Jurkat, Clone E6-1 (cell line): ENCODE measurements around the gene SH3PXD2B. TPM values are rescaled to one million over a fixed set of nuclear protein-coding genes. Genes with fewer than 3 reads are reported as not detected.

Experiments used
- DNase-seq: peaks from one replicate; pipeline ENCODE4 v3.0.0-alpha.2; 2011; ENCODE audit warnings: low read depth, low spot score
- H3K4me3 ChIP-seq: 2 replicates; pipeline ENCODE4 v1.5.1; 2011; ENCODE audit warnings: mild to moderate bottlenecking, low read length, control low read depth, moderate library complexity
- polyA plus RNA-seq: library from polyadenylated mRNA; unstranded; fragments of >200 nt; gene quantifications from one replicate; pipeline ENCODE4 v1.2.1, GENCODE V29; 2012; ENCODE audit warnings: missing spikeins; ENCODE audit not compliant: insufficient read length, insufficient read depth

Gene SH3PXD2B
- polyA plus RNA-seq = 8.0 TPM

DNA sequence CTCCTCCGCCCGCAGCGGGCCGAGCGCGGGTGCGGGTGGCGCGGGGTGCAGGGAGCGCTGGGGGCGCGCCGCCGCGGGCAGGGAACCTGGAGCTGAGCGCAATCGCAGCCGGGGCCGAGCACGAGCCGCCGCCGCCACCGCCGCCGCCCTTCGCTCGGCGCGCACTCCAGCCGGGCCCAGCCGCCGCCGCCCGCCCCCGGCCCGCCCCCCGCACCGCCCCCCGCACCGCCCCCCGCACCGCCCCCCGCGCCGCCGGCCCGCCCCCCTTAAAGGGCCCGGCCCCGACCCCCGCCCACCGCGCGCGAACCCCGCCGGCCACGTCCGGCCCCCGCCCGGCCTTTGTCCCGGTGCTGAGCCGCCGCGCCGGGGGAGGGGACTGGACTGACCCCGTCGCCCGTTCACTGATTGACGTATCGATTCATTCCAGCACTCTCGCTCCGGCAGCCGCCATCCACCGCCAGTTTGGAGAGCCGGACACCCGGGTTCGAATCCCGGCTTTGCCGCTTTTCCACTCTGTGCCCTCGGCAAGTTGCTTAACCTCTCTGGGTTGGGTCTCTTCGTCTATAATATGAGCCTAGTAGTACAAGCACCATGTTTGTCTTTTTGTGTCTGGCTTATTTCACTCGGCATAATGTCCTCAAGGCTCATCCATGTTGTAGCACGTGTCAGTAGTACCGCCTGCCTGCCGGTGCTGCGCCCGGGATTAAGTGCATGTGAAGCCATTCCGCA lies at the start of gene SH3PXD2B:
Gene SH3PXD2B (minus strand): TSS at position 168 of the 729 bp plus-strand sequence. CDS start 173 bp downstream, outside the sequence.
- no peak for DNase-seq
- H3K4me3 ChIP-seq = peak within 1 kb of the TSS; percentile 58

DNA sequence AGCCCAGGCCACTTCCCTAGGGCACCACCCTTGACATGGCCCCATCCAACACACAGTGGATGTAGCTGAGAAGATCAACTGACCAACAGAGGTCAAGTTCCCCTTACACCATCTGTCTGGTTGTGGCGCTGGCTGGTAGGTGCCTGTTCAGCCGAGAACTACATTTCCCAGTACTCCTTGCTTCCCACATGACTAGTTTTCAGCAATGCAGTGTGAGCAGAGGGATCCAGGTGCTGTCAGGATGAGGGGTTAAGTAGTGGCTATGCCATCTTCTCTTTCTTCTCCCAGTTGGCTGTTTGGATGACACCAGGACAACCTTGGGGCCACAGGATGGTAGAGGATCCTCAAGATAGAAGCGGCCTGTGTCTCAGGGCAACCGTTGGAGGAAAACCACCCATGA lies 48.6 kb upstream of the SH3PXD2B start:
- no peak for DNase-seq

DNA sequence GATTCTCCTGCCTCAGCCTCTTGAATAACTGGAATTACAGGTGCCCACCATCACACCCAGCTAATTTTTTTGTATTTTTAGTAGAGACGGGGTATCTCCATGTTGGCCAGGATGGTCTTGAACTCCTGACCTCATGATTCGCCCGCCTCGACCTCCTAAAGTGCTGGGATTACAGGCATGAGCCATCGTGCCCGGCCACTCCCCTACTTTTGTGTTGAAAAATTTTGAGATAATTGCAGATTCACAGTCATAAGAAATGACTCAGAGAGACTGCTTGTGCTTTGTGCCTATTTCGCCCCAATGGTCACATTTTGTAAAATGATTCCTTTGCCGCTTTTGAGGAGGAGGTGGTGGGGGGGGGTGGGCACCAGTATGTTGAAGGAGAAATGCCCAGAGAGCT lies 48.1 kb upstream of the SH3PXD2B start:
- no peak for DNase-seq
- no peak overlapping the region for H3K4me3 ChIP-seq

More for the DNA sequence above, 48.6 kb upstream of the SH3PXD2B start:
- no peak overlapping the region for H3K4me3 ChIP-seq

DNA sequence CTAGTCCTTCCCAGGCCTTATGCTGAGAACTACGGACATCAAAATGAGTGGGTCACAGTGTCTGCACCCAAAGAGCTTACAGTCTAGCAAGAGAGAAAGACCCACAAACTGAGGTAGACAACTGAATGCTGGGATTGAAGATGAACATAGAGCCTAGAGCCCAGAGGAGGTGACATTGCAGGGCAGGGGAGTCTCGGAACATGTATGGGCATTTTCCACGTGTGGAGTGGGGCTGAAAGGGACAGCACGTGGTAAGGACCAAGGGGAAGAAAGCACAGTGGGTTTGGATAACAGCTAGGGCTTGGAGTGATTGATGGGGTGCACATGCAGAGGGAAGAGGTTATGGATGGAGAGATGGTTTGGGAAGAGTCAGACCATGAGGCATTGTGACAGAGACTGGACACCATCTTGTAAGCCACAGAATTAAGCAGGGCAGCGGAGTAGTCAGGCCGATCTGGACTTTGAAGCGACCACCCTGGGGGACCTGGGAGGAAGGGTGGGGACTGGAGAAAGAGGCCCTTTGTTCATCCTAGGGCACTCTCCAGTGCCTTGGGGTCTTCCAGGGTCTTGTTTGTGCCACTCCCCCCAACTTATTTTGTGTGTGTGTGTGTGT lies 47.5 kb upstream of the SH3PXD2B start:
- H3K4me3 ChIP-seq = no peak overlapping the region
- DNase-seq = no peak

DNA sequence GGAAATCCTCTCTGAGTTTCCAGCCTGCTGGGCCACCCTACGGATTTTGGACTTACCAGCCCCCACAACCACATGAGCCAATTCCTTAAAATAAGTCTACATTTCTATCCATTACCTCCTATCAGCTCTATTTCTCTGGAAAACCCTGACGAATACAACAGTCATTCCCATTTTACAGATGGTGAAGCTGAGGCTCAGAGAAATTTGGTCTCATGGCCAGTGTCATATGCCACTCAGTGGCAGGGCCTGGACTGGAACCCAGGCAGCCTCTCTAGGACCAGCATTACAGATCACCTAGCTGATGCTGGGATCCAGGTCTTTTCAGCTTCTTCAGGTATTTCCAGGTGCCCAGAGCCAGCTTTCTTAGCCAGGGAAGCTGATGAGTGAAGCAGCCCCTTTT lies 45.0 kb upstream of the SH3PXD2B start:
- H3K4me3 ChIP-seq = no peak overlapping the region
- DNase-seq = no peak

DNA sequence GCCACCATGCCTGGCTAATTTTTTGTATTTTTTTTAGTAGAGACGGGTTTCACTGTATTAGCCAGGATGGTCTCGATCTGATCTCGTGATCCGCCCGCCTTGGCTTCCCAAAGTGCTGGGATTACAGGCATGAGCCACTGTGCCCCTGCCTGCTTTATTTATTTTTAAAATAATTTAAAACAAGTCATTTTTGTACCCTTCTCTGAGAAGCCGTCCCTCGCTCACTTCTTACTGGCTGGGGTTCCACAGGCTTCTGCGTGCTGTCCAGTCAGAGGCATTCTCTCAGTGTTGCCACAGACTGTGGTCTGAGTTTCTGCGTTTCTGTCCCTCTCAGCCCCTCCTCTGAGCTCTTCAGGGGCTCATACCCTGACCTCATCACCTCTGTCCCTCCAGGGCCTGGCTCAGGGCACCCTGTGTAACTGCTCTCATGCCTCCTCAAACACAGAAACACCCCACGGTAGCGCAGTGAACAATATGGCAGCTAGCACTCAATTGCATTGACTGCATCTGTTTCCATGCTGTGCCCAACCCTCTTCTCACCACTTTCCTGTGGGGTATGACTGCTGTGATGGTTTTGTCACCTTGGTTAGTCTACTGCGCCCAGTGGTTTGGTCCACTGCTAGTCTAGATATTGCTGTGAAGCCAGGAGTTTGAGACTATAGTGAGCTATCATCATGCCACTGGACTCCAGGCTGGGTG lies 44.3 kb upstream of the SH3PXD2B start:
- no peak for DNase-seq
- no peak overlapping the region for H3K4me3 ChIP-seq

DNA sequence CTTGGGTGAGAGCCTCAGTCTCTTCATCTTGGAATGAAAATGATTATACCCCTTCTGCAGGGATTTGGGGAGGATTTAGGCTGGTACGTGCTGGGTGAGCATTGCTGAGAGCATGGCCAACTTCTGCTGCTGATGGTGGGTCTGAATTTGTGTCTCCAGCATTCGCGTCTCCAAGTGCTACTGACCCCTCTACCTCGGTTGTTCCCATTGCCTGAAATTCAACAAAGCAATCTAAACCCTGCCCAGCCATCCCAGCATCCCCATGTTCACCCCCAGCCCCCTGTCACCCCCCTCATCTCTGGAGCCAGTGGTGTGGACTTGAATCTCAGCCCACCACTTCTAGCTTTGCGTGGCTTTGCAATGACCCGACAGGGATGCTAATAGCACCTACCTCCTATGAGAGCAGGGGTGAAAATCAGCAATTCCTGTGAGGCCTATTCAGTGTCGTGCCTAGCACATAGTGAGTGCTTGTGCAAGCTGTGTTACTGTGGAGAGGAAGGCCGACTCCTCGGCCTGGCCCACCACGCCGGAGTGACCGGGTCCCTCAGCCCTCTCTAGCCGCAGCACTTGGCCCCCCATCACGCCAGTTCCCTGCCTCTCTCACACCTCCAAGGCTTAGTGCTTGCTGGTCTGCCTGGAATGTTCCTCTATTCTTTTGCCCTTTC lies 43.4 kb upstream of the SH3PXD2B start:
- no peak for DNase-seq
- no peak overlapping the region for H3K4me3 ChIP-seq

DNA sequence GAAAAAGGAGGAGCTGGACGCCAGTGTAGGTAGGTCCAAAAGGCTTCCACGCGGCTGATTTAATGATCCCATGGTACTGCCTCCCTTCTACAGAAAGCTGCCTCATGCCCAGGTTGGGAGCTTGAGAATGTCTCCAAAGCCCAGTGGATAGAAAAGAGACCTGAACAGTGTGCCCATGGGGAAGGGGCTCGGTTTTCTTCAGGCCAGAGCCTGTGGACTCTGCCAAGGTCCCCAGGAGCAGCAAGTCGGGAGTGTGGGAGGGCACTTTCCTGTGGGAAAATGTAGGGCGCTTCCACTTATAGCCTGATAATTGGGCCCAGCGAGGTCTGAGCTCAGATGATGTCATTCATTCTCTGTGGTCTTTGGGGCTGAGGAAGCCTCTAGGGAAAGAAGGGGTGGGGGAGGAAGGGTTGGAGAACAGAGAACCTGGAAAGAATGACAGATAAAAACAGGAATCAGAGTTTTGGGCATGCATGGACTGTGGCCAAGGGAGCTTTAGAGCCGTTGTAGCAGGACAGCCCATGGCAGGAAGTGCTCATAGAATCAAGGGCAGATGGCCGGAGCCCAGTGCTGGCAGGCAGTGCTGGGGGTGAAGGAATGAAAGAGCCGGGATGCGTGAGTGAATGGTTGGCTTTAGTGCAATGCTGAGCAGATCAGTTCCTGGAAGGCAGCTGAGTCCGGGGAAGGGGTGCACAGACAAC lies 42.5 kb upstream of the SH3PXD2B start:
- no peak overlapping the region for H3K4me3 ChIP-seq
- DNase-seq = no peak

DNA sequence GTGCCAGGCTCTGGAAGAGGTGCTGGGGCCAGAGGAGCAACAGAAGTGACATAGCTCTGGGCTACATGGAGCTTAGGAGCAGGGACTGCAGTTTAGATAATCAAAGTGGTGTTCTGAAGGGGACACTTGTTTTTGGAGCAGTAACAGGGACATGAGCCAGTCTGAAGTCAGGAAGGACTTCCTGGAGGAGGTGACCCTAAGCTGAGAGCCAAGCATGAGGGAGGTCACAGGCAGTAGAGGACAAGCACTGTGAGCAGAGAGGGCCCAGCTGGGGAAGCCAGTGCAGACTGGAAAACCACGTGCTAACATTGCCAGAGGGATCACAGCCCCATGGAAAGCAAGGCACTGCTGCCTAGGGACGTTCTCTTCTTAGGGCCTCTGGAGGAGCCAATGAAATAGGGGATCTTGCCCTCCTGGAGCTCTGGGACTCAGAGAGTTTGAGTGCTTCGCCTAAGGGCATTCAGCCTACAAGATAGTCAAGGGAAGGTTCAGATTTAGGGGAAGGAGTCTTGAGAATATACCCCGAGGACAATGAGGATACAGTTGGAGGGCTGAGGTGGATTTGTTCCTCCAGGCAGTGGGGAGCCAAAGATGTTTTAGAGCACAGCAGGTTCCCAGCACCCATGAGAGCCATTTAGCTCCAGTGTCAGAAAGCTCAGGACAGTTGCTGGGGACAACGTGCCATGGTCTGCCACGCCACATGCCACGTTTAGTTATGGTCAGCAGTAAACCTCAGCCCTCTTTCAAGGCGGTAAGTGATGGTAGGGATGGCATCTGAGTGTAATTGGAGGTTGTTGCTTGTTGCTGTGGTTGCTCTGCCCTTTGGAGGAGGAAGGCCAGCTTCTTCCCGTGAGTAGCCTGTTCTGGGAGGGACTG lies 40.5 kb upstream of the SH3PXD2B start:
- DNase-seq = no peak
- no peak overlapping the region for H3K4me3 ChIP-seq

DNA sequence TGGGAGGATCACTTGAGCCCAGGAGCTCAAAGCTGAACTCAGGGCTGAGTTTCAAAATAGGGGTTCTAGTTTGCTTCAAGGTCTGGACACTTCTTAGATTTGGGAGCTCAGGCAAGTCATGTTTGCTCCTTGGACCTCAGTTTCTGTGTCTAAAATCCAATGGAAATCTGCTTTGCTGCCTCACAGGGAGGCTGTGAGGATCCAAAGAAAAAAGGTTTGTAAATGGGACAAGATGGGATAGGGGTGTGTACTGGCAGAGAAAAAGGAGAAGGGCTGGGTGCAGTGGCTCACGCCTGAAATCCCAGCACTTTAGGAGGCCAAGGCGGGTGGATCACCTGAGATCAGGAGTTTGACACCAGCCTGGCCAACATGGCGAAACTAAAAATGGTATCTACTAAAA lies 39.6 kb upstream of the SH3PXD2B start:
- DNase-seq = no peak
- no peak overlapping the region for H3K4me3 ChIP-seq

DNA sequence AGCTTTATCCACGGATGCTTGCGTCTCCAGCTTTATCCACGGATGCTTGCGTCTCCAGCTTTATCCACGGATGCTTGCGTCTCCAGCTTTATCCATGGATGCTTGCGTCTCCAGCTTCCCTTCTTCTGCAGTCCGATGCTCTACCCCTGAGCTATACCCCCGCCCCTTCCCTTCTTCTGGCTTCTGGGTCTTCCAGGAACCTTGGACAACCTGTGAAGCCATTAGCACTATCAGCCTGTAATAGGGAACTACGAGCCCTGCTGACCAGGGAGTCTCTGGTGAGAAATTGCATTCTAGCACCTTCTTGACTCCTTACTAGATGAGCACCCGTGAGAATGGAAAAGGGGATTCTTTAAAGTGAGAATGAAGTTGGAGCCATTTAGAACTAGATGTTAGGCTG lies 39.1 kb upstream of the SH3PXD2B start:
- H3K4me3 ChIP-seq = no peak overlapping the region
- DNase-seq = no peak

DNA sequence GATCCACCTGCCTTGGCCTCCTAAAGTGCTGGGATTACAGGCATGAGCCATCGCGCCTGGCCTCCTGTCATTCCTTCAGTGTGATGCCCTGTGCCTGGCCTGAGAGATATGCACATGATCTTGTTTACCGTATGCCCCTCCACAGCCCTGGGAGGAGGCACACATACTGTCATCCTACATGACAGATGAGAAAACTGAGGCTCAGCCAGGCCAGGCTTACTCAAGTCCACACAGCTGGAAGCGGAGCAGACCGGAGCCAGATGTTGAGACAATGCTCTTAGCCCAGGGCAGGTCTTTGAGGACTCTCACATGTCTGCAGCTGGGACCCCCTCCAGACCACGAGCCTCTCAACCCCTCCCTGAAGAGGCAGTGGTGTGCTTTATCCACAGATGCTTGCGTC lies 38.7 kb upstream of the SH3PXD2B start:
- no peak overlapping the region for H3K4me3 ChIP-seq
- no peak for DNase-seq

DNA sequence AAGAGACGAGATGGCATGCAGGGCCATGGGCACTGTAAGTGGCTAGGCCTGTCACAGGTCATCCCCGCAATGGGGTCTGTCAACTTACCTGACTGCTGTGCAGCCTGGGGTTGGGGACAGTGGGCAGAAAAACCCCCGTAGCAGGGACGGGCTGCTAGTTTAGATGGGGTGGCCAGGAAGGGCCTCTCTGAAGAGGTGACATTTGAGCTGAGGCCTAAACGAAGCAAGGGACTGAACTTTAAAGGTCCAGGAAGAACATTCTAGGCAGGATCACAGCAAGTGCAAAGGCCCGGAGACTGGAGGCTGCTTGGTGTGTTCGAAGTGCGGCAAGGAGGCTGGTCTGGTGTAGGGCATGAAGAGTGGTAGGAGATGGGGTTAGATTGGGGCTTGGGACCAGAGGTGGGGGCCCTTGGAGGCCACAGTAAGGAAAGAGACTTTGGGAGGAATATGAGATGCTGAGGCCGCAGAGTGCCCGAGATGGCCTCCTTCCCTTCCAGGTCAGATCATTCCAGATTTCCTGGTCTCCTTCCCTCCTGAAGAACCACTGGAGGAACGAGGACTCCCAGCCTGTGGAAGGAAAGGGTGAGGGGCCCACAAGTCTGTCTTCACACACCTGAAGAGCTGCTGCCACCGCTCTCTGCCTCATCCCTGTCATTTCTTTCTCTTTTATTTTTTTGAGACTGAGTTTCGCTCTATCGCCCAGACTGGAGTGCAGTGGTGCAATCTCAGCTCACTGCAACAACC lies 37.9 kb upstream of the SH3PXD2B start:
- no peak overlapping the region for H3K4me3 ChIP-seq

DNA sequence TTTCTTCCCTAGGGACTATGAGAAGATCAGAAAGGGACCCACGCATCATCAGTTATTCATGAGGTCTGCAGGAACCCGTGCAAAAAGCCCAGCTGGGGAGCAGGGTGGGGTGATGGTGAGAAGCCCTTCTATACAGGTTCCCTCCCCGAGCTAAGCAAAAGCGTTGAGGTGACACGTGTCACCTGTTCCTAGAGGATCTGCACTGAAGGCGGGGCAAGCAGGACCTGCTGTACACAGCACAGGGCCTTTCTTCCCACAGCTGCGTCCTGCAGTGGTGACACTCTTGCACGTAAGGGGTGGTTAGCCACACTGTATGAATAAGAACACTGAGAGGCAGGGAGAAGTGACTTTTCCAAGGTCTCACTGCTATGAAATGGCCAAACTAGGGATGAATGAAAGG lies 37.2 kb upstream of the SH3PXD2B start:
- no peak for DNase-seq
- no peak overlapping the region for H3K4me3 ChIP-seq

More for the DNA sequence above, 37.9 kb upstream of the SH3PXD2B start:
- no peak for DNase-seq

DNA sequence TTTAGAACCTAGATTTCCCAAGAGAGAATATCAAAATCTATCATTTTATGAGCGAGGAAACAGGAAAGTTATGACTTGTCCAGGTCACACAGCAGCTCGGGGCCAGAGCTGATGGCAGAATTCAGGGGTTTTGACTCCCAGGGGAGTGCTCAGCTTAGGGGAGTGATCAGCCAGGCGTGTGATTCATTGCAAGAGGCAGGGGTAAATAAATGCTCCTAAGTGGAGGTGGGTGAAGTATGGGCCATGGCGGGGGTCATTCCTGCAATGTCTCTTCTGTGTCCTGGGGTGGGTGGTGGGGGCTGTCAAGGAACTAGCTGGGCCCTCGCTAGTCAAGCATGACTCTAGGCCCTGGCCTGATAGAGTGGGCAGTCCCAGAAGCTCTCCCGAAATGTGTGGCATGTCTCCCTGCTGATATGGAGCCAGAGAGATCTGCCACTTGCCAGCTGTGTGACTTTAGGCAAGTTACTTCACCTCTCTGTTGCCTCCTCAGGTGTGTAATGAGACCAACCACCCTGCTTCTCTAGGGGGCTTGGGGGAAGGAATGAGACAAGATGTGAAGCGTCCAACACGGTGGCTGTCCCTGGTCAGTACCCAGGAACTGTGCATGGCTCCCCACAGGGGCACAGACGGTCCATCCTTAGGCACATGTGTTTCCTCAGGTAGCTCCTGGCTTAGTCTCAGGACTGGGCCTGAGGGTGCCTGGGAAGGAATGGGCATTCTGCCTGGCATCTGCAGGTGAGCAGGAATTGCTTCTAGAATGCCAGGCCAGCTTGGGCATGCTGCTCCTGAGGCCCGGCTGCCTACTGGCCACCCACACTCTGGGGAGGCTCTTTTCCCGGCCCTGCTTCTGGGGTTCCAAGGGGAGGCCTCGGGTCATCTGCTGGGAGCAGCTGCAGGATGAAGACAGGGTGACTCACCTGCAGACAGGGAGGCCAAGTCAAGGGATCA lies 36.5 kb upstream of the SH3PXD2B start:
- H3K4me3 ChIP-seq = no peak overlapping the region
- DNase-seq = no peak

DNA sequence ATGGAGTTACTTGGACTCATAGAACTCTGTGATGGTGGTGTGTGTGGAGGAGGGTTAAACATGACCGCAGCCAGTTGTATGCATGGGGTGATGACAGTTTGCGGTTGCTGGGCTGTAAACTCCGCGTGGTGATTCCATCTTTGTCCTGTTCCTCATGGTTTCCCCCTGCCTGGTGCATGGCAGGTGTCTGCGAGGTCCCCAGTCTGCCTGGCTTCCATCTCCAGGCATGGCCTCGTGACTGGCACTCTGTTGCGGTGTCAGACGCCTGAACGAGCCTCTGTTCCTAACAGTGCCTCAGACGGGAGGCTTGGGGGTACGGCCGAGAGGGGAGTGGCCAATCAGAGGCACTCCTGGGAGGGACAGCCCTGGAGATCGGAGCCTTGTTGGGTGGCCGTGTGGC lies 33.9 kb upstream of the SH3PXD2B start:
- no peak overlapping the region for H3K4me3 ChIP-seq
- DNase-seq = no peak

DNA sequence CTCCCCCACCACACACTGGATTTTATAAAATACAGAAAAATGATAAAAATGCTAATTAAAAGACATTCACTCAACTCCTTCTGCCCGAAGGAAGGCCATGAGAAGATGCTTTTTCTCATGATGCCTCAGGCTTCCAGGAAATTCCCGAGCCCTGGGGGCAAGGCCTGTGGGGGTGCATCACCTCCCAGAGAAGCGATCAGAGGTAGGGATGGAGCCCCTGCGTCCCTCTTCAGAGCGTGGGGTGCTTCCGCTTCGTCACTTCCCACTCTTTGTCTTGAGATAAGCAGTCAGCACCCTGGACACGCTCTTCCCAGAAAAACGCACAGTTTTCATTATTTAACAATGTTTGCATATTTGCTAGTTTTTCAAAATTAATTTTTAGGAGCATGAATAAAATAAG lies 33.3 kb upstream of the SH3PXD2B start:
- no peak for DNase-seq
- H3K4me3 ChIP-seq = no peak overlapping the region
